ENCODE data around the gene SRPRB. TPM values are rescaled to one million over a fixed set of nuclear protein-coding genes. Genes with fewer than 3 reads are reported as not detected.

SRPRB gene
- total and polyA plus RNA-seq, 3 donors from 2014 or later, result 35.9 to 104 (median 42.7) TPM

DNA sequence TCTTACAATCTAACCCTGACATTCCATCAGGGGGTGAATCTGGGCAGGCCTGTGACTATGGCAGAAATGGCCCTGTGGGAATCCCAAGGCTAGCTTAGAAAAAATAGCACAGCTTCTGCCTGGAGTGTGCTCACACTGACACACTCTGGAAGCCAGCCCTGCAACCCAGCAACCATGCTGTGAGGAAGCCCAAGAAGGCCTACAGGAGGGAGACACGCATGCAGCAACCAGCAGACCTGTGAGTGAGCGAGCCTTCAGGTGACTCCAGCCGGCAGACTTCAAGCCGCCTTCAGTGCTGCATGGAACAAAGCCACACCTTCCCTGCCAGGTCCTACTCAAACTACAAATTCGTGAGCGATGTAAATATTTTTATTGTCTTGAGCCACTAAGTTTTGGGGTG, 64.0 kb downstream of the SRPRB start:
- TF ChIP-seq POLR2A (IDR thresholded peaks at IDR 0.05), result no peak
- TF ChIP-seq, protein P1, sequence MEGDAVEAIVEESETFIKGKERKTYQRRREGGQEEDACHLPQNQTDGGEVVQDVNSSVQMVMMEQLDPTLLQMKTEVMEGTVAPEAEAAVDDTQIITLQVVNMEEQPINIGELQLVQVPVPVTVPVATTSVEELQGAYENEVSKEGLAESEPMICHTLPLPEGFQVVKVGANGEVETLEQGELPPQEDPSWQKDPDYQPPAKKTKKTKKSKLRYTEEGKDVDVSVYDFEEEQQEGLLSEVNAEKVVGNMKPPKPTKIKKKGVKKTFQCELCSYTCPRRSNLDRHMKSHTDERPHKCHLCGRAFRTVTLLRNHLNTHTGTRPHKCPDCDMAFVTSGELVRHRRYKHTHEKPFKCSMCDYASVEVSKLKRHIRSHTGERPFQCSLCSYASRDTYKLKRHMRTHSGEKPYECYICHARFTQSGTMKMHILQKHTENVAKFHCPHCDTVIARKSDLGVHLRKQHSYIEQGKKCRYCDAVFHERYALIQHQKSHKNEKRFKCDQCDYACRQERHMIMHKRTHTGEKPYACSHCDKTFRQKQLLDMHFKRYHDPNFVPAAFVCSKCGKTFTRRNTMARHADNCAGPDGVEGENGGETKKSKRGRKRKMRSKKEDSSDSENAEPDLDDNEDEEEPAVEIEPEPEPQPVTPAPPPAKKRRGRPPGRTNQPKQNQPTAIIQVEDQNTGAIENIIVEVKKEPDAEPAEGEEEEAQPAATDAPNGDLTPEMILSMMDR (IDR thresholded peaks at IDR 0.05), result no peak
- no peaks in the 10 kb centered on the region for H3K36me3 ChIP-seq (ENCODE audit: low read depth, missing control alignments)
- WGBS, 2 donors, result 96 to 98% methylated on average over 6 of the region's 6 CpGs
- H3K27ac ChIP-seq, result no peak overlapping the region
- DNase-seq, result no peak
- no peak overlapping the region for H3K4me3 ChIP-seq
- no peaks in the 10 kb centered on the region for H3K27me3 ChIP-seq
- no peaks in the 10 kb centered on the region for H3K9me3 ChIP-seq
- intact Hi-C loops (cut with DNase I; ENCODE audit: low total_unique reads), result no loop called here
- H3K4me1 ChIP-seq, result peaks cover 12% of the 10 kb centered on the region

DNA sequence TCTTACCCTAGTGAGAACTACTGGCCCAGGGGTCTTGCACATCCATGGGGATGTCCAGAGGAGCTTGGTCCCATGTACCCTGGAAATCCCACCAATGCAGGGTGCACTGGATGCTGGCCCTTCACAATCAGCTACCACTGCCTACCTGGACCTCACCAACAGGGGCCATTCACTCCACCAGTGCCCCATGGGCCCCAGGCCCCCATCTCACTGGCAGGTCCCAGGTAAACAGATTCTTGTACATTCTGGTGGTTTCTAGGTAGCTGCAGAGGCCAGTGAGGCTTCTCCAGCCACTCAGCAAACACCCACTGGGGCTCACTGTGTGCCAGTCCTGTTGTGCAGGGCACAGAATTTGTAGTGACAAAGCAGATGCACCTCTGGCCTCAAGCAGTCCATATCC, 65.2 kb downstream of the SRPRB start:
- no peak for DNase-seq
- no peak overlapping the region for H3K27ac ChIP-seq
- no peaks in the 10 kb centered on the region for H3K36me3 ChIP-seq (ENCODE audit: low read depth, missing control alignments)
- no peaks in the 10 kb centered on the region for H3K27me3 ChIP-seq
- intact Hi-C loops (cut with DNase I; ENCODE audit: low total_unique reads), result no loop called here
- no peaks in the 10 kb centered on the region for H3K9me3 ChIP-seq
- peaks cover 12% of the 10 kb centered on the region for H3K4me1 ChIP-seq
- TF ChIP-seq POLR2A (IDR thresholded peaks at IDR 0.05), result no peak
- TF ChIP-seq, protein P1 (IDR thresholded peaks at IDR 0.05), result no peak
- no peak overlapping the region for H3K4me3 ChIP-seq

Other genes with a start within 250 kb of the SRPRB start
- 100 to 1,000 TPM; 104 to 135 TPM for gene CDV3, start 232.1 kb upstream of the SRPRB start, total RNA-seq
- gene CDV3, start 232.1 kb upstream of the SRPRB start, polyA plus RNA-seq (ENCODE audit: insufficient read depth, low read depth, low replicate concordance), result 179 TPM
- gene TOPBP1, start 143.9 kb upstream of the SRPRB start, total RNA-seq, result 10 to 100 TPM; 40.9 to 62.6 TPM
- gene TOPBP1, start 143.9 kb upstream of the SRPRB start, polyA plus RNA-seq (ENCODE audit: insufficient read depth, low read depth, low replicate concordance), result 51.7 TPM
- 10 to 100 TPM; 53.1 to 60.2 TPM for gene TF, start 59.4 kb upstream of the SRPRB start, total RNA-seq
- 165 TPM for gene TF, start 59.4 kb upstream of the SRPRB start, polyA plus RNA-seq (ENCODE audit: insufficient read depth, low read depth, low replicate concordance)
- 1 to 10 TPM; 5.1 to 7.0 TPM for gene RAB6B, start 90.1 kb downstream of the SRPRB start, total RNA-seq
- 8.6 TPM for gene RAB6B, start 90.1 kb downstream of the SRPRB start, polyA plus RNA-seq (ENCODE audit: insufficient read depth, low read depth, low replicate concordance)
- gene SLCO2A1, start 224.1 kb downstream of the SRPRB start, total RNA-seq, result 1 to 10 TPM; 2.2 to 2.5 TPM
- gene SLCO2A1, start 224.1 kb downstream of the SRPRB start, polyA plus RNA-seq (ENCODE audit: insufficient read depth, low read depth, low replicate concordance), result 5.3 TPM

All from testis (tissue), 3 donors.